IMR-90 (cell line): ENCODE data around the gene TMTC2. TPM values are rescaled to one million over a fixed set of nuclear protein-coding genes. Genes with fewer than 3 reads are reported as not detected.

ENCODE experiments used
- ATAC-seq: fragments of 200-7000 bp; cut with Tn5 transposase; 2 replicates; pipeline ENCODE4 v1.9.1; 2020; ENCODE audit warnings: low read depth, mild to moderate bottlenecking, moderate library complexity
- BruUV-seq: library from RNA; stranded (reverse); fragments of 400-500 nt; replicated peaks from 2 replicates; lab custom pipeline; 2021; lab: Mats Ljungman, UMichigan
- CTCF ChIA-PET: fragments of 300-600 bp; formaldehyde crosslinking; extraction: SDS; loops from one replicate; lab custom pipeline; 2021; ENCODE audit warnings: antibody characterized with exemption; lab: Yijun Ruan, JAX
- POLR2A ChIA-PET: fragments of 300-600 bp; sonication (Branson Sonifier 250); formaldehyde crosslinking; loops from one replicate; lab custom pipeline; 2022; ENCODE audit warnings: antibody characterized with exemption; ENCODE audit not compliant: unreplicated experiment; lab: Charles Lee
- DNase-seq: peaks from one replicate; pipeline ENCODE4 v3.0.0; 2013
- H2AFZ ChIP-seq: replicated peaks from 2 replicates; pipeline ENCODE3; 2013; ENCODE audit warnings: low read length, mild to moderate bottlenecking; ENCODE audit not compliant: poor library complexity
- H2AK5ac ChIP-seq: 2 replicates; pipeline ENCODE4 v1.6.1; 2013; ENCODE audit warnings: low read depth, low read length, inconsistent platforms
- H2AK9ac ChIP-seq: replicated peaks from 2 replicates; pipeline ENCODE3; 2013; ENCODE audit warnings: mild to moderate bottlenecking, low read depth, low read length, moderate library complexity; ENCODE audit not compliant: poor library complexity
- H2BK120ac ChIP-seq: 2 replicates; pipeline ENCODE4 v1.6.1; 2013; ENCODE audit warnings: low read depth, low read length, inconsistent platforms
- H2BK15ac ChIP-seq: 3 replicates; pipeline ENCODE4 v1.6.1; 2013; ENCODE audit warnings: low read depth, low read length, inconsistent platforms
- H2BK20ac ChIP-seq: 2 replicates; pipeline ENCODE4 v1.6.1; 2013; ENCODE audit warnings: low read depth, mild to moderate bottlenecking, inconsistent platforms, low read length, moderate library complexity
- H2BK5ac ChIP-seq: 2 replicates; pipeline ENCODE4 v1.6.1; 2013; ENCODE audit warnings: mild to moderate bottlenecking, low read depth, low read length, inconsistent platforms; ENCODE audit not compliant: poor library complexity, severe bottlenecking
- H3K14ac ChIP-seq: replicated peaks from 2 replicates; pipeline ENCODE4 v1.6.1; 2013; ENCODE audit warnings: low read depth, low read length, inconsistent platforms
- H3K18ac ChIP-seq: 2 replicates; pipeline ENCODE4 v1.6.1; 2013; ENCODE audit warnings: low read depth, low read length, control low read depth
- H3K23ac ChIP-seq: 2 replicates; pipeline ENCODE4 v1.6.1; 2013; ENCODE audit warnings: low read depth, low read length, inconsistent platforms
- H3K27ac ChIP-seq: 2 replicates; pipeline ENCODE4 v1.5.1; 2013; ENCODE audit warnings: mild to moderate bottlenecking, control low read depth, low read length; ENCODE audit not compliant: insufficient read depth
- H3K27me3 ChIP-seq: 2 replicates; pipeline ENCODE4 v1.6.1; 2013; ENCODE audit warnings: low read length; ENCODE audit not compliant: control insufficient read depth, insufficient read depth
- H3K36me3 ChIP-seq: 2 replicates; pipeline ENCODE4 v1.6.1; 2013; ENCODE audit warnings: low read length, mixed read lengths; ENCODE audit not compliant: control insufficient read depth, insufficient read depth
- H3K4ac ChIP-seq: 2 replicates; pipeline ENCODE4 v1.6.1; 2013; ENCODE audit warnings: low read depth, low read length, inconsistent platforms
- H3K4me1 ChIP-seq: 2 replicates; pipeline ENCODE4 v1.6.1; 2013; ENCODE audit warnings: low read length, mixed read lengths; ENCODE audit not compliant: control insufficient read depth, insufficient read depth
- H3K4me2 ChIP-seq: 2 replicates; pipeline ENCODE4 v1.6.1; 2013; ENCODE audit warnings: low read depth, mild to moderate bottlenecking, control low read depth, low read length, moderate library complexity
- H3K4me3 ChIP-seq: 2 replicates; pipeline ENCODE4 v1.5.1; 2013; ENCODE audit warnings: low read depth, mild to moderate bottlenecking, control low read depth, low read length, moderate library complexity; ENCODE audit not compliant: insufficient read depth
- H3K56ac ChIP-seq: 2 replicates; pipeline ENCODE4 v1.6.1; 2013; ENCODE audit warnings: low read length, inconsistent platforms; ENCODE audit not compliant: insufficient read depth; ENCODE audit errors: extremely low read depth
- H3K79me1 ChIP-seq, 2 experiments: 2 replicates each; pipeline ENCODE4 v1.6.1; 2013; ENCODE audit warnings: low read length in 2 of 2, inconsistent platforms in 1 of 2, low read depth in 1 of 2
- H3K9ac ChIP-seq: 2 replicates; pipeline ENCODE4 v1.6.1; 2013; ENCODE audit warnings: low read depth, low read length, control low read depth
- H3K9me1 ChIP-seq: 2 replicates; pipeline ENCODE4 v1.6.1; 2013; ENCODE audit warnings: low read length, inconsistent platforms; ENCODE audit not compliant: insufficient read depth
- H3K9me3 ChIP-seq: 2 replicates; pipeline ENCODE4 v1.6.1; 2013; ENCODE audit warnings: low read length; ENCODE audit not compliant: control insufficient read depth, insufficient read depth
- H4K20me1 ChIP-seq: 2 replicates; pipeline ENCODE4 v1.6.1; 2013; ENCODE audit warnings: low read length, inconsistent platforms; ENCODE audit not compliant: insufficient read depth
- H4K5ac ChIP-seq: 2 replicates; pipeline ENCODE4 v1.6.1; 2013; ENCODE audit warnings: mild to moderate bottlenecking, low read depth, low read length, control low read depth
- H4K8ac ChIP-seq, 2 experiments: 2 replicates each; pipeline ENCODE4 v1.6.1; 2013; ENCODE audit warnings: low read depth in 2 of 2, low read length in 2 of 2, control low read depth in 1 of 2, inconsistent platforms in 1 of 2
- H4K91ac ChIP-seq: 2 replicates; pipeline ENCODE4 v1.6.1; 2013; ENCODE audit warnings: low read depth, low read length, inconsistent platforms; ENCODE audit not compliant: insufficient read depth
- BHLHE40 ChIP-seq: fragments of 150-350 bp; IDR thresholded peaks from 2 replicates; pipeline ENCODE4 v1.6.1; 2016; ENCODE audit warnings: mild to moderate bottlenecking, low read depth, low read length
- CEBPB ChIP-seq: IDR thresholded peaks from 2 replicates; pipeline ENCODE4 v1.6.1; 2012; ENCODE audit warnings: low read depth, low read length, improper control_type of control experiment
- CHD1 ChIP-seq: IDR thresholded peaks from 2 replicates; pipeline ENCODE4 v1.6.1; 2012; ENCODE audit warnings: low read depth, low read length, improper control_type of control experiment
- ELK1 ChIP-seq: fragments of 150-350 bp; IDR thresholded peaks from 2 replicates; pipeline ENCODE4 v1.6.1; 2016; ENCODE audit warnings: low read depth, mild to moderate bottlenecking, low read length, moderate library complexity, borderline replicate concordance
- FOS ChIP-seq: fragments of 150-350 bp; IDR thresholded peaks from 2 replicates; pipeline ENCODE4 v1.6.1; 2016; ENCODE audit warnings: low read depth, low read length
- MAFK ChIP-seq: IDR thresholded peaks from 2 replicates; pipeline ENCODE4 v1.6.1; 2012; ENCODE audit warnings: low read depth, low read length, improper control_type of control experiment
- MAZ ChIP-seq: IDR thresholded peaks from 2 replicates; pipeline ENCODE4 v1.6.1; 2012; ENCODE audit warnings: low read depth, mild to moderate bottlenecking, low read length, improper control_type of control experiment, moderate library complexity, borderline replicate concordance
- NFE2L2 ChIP-seq: fragments of 150-350 bp; IDR thresholded peaks from 2 replicates; pipeline ENCODE4 v1.6.1; 2016; ENCODE audit warnings: low read depth, mild to moderate bottlenecking, low read length
- RAD21 ChIP-seq: IDR thresholded peaks from 2 replicates; pipeline ENCODE4 v1.6.1; 2012; ENCODE audit warnings: low read length, improper control_type of control experiment
- RCOR1 ChIP-seq: IDR thresholded peaks from 2 replicates; pipeline ENCODE4 v1.6.1; 2012; ENCODE audit warnings: mild to moderate bottlenecking, low read length, improper control_type of control experiment; ENCODE audit not compliant: insufficient replicate concordance
- RFX5 ChIP-seq: IDR thresholded peaks from 2 replicates; pipeline ENCODE4 v1.8.0; 2012; ENCODE audit warnings: low read depth, mild to moderate bottlenecking, low read length, moderate library complexity
- SMC3 ChIP-seq: fragments of 150-350 bp; IDR thresholded peaks from 2 replicates; pipeline ENCODE4 v1.6.1; 2016; ENCODE audit warnings: low read depth, mild to moderate bottlenecking, antibody characterized with exemption, low read length, moderate library complexity
- WGBS, 2 experiments: methylation state at CpG; one replicate each; pipeline versions ENCODE4 v1.1.5 to v1.1.7; 2013; ENCODE audit warnings: missing lambda C conversion rate in 2 of 2; ENCODE audit not compliant: insufficient read length in 1 of 2; ENCODE audit errors: extremely low coverage in 2 of 2; 5-methylcytosine and 5-hydroxymethylcytosine counted together
- dilution Hi-C: fragments of 300-500 bp; cut with HindIII; formaldehyde crosslinking; loops from one replicate; pipeline ENCODE4 v1.14.3; 2018; ENCODE audit warnings: low sequenced_read_pairs; ENCODE audit not compliant: unreplicated experiment
- in situ Hi-C: fragments of 300-500 bp; cut with MboI; formaldehyde crosslinking; loops from 3 replicates; pipeline ENCODE4 v1.14.3; 2019; ENCODE audit warnings: low sequenced_read_pairs, inconsistent platforms, mixed read lengths
- intact Hi-C: fragments of 100-400 bp; cut with micrococcal nuclease; formaldehyde crosslinking; loops from 2 replicates; pipeline ENCODE4 v1.10.0; 2022
- polyA plus RNA-seq, 3 experiments: library from polyadenylated mRNA; depleted of rRNA; stranded (reverse); fragments of >200 nt; gene quantifications; 2 replicates each; pipeline ENCODE4 v1.2.3, GENCODE V29; 2012; ENCODE audit warnings: low replicate concordance in 1 of 3
- total RNA-seq: library from RNA; depleted of rRNA; stranded (reverse); fragments of >200 nt; gene quantifications from 2 replicates; pipeline ENCODE4 v1.2.3, GENCODE V29; 2012
- TF ChIP-seq, protein P1 (sequence below): fragments of 150-350 bp; IDR thresholded peaks from 2 replicates; pipeline ENCODE4 v1.6.1; 2017; ENCODE audit warnings: mild to moderate bottlenecking, antibody characterized with exemption, low read length, low read depth

The TMTC2 gene
- total and polyA plus RNA-seq, 2 of the 4 experiments (the other 2 are of a cell fraction): 0.56 to 1.4 TPM

DNA sequence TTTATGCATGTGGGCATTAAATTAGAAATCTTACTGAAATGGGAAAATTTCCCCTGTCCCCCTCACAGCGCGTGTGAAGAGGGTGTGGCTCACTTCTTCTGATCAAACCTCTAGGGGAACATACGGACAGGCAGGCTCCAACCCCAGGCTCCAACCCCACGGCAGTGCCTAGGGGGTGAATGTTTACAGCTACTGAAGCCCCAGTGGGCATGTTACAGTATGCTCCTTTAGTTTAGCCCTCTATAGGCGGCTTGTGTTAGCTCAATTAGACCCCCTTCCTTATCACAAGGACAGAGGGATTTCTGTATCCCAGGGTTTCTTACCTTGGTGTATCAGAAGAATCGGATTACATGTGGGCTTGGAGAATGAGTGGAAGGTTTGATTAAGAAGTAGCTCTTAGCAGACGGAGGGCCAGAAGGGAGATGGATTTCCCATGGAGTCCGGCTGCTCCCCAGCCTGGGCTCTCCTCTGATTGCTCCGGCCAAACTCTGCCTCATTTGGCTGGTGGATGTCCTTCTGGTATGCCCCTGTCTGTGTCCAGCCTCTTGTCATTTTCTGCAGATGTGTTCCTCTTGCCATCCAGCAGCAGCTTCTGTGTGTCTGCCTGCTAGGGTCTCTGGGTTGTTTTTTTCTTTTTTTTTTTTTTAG, 223.7 kb downstream of the TMTC2 start:
- ChIA-PET CTCF (no interaction called here), POLR2A (no interaction called here)
- Histone ChIP-seq H3K27ac (no peak overlapping the region), H3K9ac (no peak overlapping the region), H3K23ac (no peak overlapping the region), H2AK9ac (no peak overlapping the region), H4K20me1 (no peaks in the 10 kb centered on the region), H2BK5ac (no peak overlapping the region), H3K4me1 (no peaks in the 10 kb centered on the region), H2BK120ac (no peak overlapping the region), H3K56ac (no peak overlapping the region), H3K14ac (no peak overlapping the region), H3K18ac (no peak overlapping the region), H4K8ac (no peak overlapping the region), H2AK5ac (no peak overlapping the region), H3K9me1 (no peaks in the 10 kb centered on the region), H4K5ac (no peak overlapping the region), H3K4me2 (no peak overlapping the region), H4K91ac (no peak overlapping the region), H3K36me3 (no peaks in the 10 kb centered on the region), H3K4ac (no peak overlapping the region), H2BK15ac (no peak overlapping the region), H2BK20ac (no peak overlapping the region), H3K79me1 (no peaks in the 10 kb centered on the region), H3K9me3 (no peaks in the 10 kb centered on the region), H3K27me3 (no peaks in the 10 kb centered on the region), H3K4me3 (no peak overlapping the region), H2AFZ (no peak overlapping the region)
- intact Hi-C loops (no loop called here), in situ Hi-C loops (no loop called here), dilution Hi-C loops (no loop called here)
- no peak for TF ChIP-seq FOS
- no peak for TF ChIP-seq RAD21
- TF ChIP-seq MAZ: no peak
- TF ChIP-seq RCOR1: no peak
- no peak for TF ChIP-seq CEBPB
- no peak for TF ChIP-seq ELK1
- no peak for TF ChIP-seq NFE2L2
- TF ChIP-seq SMC3: no peak
- TF ChIP-seq MAFK: no peak
- TF ChIP-seq RFX5: no peak
- TF ChIP-seq BHLHE40: no peak
- TF ChIP-seq CHD1: no peak
- TF ChIP-seq, protein P1, sequence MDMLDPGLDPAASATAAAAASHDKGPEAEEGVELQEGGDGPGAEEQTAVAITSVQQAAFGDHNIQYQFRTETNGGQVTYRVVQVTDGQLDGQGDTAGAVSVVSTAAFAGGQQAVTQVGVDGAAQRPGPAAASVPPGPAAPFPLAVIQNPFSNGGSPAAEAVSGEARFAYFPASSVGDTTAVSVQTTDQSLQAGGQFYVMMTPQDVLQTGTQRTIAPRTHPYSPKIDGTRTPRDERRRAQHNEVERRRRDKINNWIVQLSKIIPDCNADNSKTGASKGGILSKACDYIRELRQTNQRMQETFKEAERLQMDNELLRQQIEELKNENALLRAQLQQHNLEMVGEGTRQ: no peak
- ATAC-seq: no peak
- WGBS, 2 experiments: no CpG with 5 or more reads among the region's 9 CpGs
- no peak for DNase-seq
- BruUV-seq: no TSS peak
